Tibial artery (tissue), 4 donors: ENCODE measurements around the gene YARS1.
"Not testable (repeated sequence)": the region's sequence is repeated elsewhere in the genome, so short reads cannot be mapped to it uniquely, and the experiment has no call there.

Experiments used
- DNase-seq, 2 donors: peaks; one replicate each; pipeline ENCODE4 v3.0.0-alpha.2; 2019
- H3K27ac ChIP-seq, 2 donors: fragments of 200-600 bp; sonication (generic) in 1 of 2; 1 replicate in 1 of 2; 2 replicates in 1 of 2; pipeline ENCODE4 v1.5.1; 2018 to 2019; ENCODE audit warnings: mild to moderate bottlenecking in 1 of 2
- H3K27me3 ChIP-seq, 2 donors: fragments of 200-600 bp; sonication (generic) in 1 of 2; one replicate each; pipeline versions ENCODE4 v1.5.1 to v1.6.0; 2016 to 2019
- H3K36me3 ChIP-seq, 3 donors: fragments of 200-600 bp; sonication (generic) in 2 of 3; one replicate each; pipeline ENCODE4 v1.5.1; 2016 to 2019; ENCODE audit warnings: mild to moderate bottlenecking in 2 of 3
- H3K4me1 ChIP-seq, 4 donors: fragments of 200-600 bp; sonication (generic) in 2 of 4; 1 replicate in 3 of 4; 2 replicates in 1 of 4; pipeline ENCODE4 v1.5.1; 2016 to 2019
- H3K4me3 ChIP-seq, 2 donors: fragments of 200-600 bp; sonication (generic) in 1 of 2; 1 replicate in 1 of 2; 2 replicates in 1 of 2; pipeline ENCODE4 v1.5.1; 2018 to 2019; ENCODE audit warnings: mild to moderate bottlenecking in 2 of 2
- H3K9me3 ChIP-seq, 3 donors: fragments of 200-600 bp; sonication (generic) in 1 of 3; one replicate each; pipeline ENCODE4 v1.5.1; 2016 to 2019
- CTCF ChIP-seq, 2 experiments: fragments of 200-600 bp in 1 of 2; fragments of 450-650 bp in 1 of 2; IDR thresholded peaks; one replicate each; pipeline ENCODE4 v1.5.1; 2017 to 2019; ENCODE audit warnings: antibody characterized with exemption in 2 of 2, mild to moderate bottlenecking in 1 of 2, moderate library complexity in 1 of 2
- intact Hi-C: fragments of 100-400 bp; cut with DNase I; formaldehyde crosslinking; loops from one replicate; pipeline ENCODE4 v1.15.0; 2023; ENCODE audit warnings: low total_unique reads

YARS1 gene

GRCh38 chr1:32806290-32806689, 10.9 kb downstream of the YARS1 start:
- no peak for DNase-seq
- intact Hi-C loops = no loop called here
- H3K27ac ChIP-seq = no peak overlapping the region

GRCh38 chr1:32804460-32804859, 12.7 kb downstream of the YARS1 start:
- intact Hi-C loops, H3K27ac ChIP-seq, DNase-seq, H3K4me3 ChIP-seq, H3K9me3 ChIP-seq, H3K27me3 ChIP-seq, H3K4me1 ChIP-seq: not testable (repeated sequence)
- peaks cover 13 to 78% (median 38%) of the 10 kb centered on the region in 3 donors for H3K36me3 ChIP-seq

More at GRCh38 chr1:32806290-32806689, 10.9 kb downstream of the YARS1 start:
- no peaks in the 10 kb centered on the region for H3K4me1 ChIP-seq
- H3K4me3 ChIP-seq = no peak overlapping the region
- no peaks in the 10 kb centered on the region for H3K27me3 ChIP-seq
- no peak for TF ChIP-seq CTCF (IDR thresholded peaks at IDR 0.05)
- H3K36me3 ChIP-seq = peaks cover 15 to 85% (median 49%) of the 10 kb centered on the region in 3 donors
- no peaks in the 10 kb centered on the region for H3K9me3 ChIP-seq

GRCh38 chr1:32801096-32801715, 16.0 kb downstream of the YARS1 start:
- no peak for DNase-seq
- Histone ChIP-seq H3K27ac (no peak overlapping the region), H3K4me3 (no peak overlapping the region), H3K4me1 (no peaks in the 10 kb centered on the region), H3K9me3 (no peaks in the 10 kb centered on the region), H3K27me3 (no peaks in the 10 kb centered on the region), H3K36me3 (peaks cover 16 to 77% (median 41%) of the 10 kb centered on the region in 3 donors)
- TF ChIP-seq CTCF (IDR thresholded peaks at IDR 0.05) = no peak
- intact Hi-C loops = no loop called here

- Histone ChIP-seq H3K27ac (no peak overlapping the region), H3K4me1 (no peaks in the 10 kb centered on the region), H3K36me3 (peaks cover 16 to 75% (median 48%) of the 10 kb centered on the region in 3 donors), H3K9me3 (no peaks in the 10 kb centered on the region), H3K27me3 (no peaks in the 10 kb centered on the region), H3K4me3 (no peak overlapping the region)
- no peak for TF ChIP-seq CTCF (IDR thresholded peaks at IDR 0.05)
- intact Hi-C loops = no loop called here
- DNase-seq = no peak
These were observed 18.3 kb downstream of the YARS1 start for GRCh38 chr1:32798679-32799416.

- Histone ChIP-seq H3K27me3 (no peaks in the 10 kb centered on the region), H3K36me3 (peaks cover 16 to 71% (median 46%) of the 10 kb centered on the region in 3 donors), H3K9me3 (no peaks in the 10 kb centered on the region), H3K4me3 (no peak overlapping the region), H3K27ac (no peak overlapping the region), H3K4me1 (no peaks in the 10 kb centered on the region)
- TF ChIP-seq CTCF (IDR thresholded peaks at IDR 0.05) = no peak
- intact Hi-C loops = no loop called here
- DNase-seq = no peak
These were observed 19.0 kb downstream of the YARS1 start for GRCh38 chr1:32798191-32798590.

- intact Hi-C loops = no loop called here
- H3K4me1 ChIP-seq = no peaks in the 10 kb centered on the region
- TF ChIP-seq CTCF (IDR thresholded peaks at IDR 0.05) = no peak
- no peak overlapping the region for H3K27ac ChIP-seq
- H3K9me3 ChIP-seq = no peaks in the 10 kb centered on the region
- H3K27me3 ChIP-seq = no peaks in the 10 kb centered on the region
- no peak overlapping the region for H3K4me3 ChIP-seq
- peaks cover 16 to 63% (median 38%) of the 10 kb centered on the region in 3 donors for H3K36me3 ChIP-seq
- no peak for DNase-seq
These were observed 19.7 kb downstream of the YARS1 start for GRCh38 chr1:32797456-32797855.

- H3K27ac ChIP-seq, H3K9me3 ChIP-seq, H3K4me1 ChIP-seq, H3K27me3 ChIP-seq, intact Hi-C loops, H3K4me3 ChIP-seq, DNase-seq: not testable (repeated sequence)
- H3K36me3 ChIP-seq = peaks cover 12 to 64% (median 51%) of the 10 kb centered on the region in 3 donors
These were observed 21.4 kb downstream of the YARS1 start for GRCh38 chr1:32795763-32796162.
